ENCODE measurements around the gene RAD21L1. TPM values are rescaled to one million over a fixed set of nuclear protein-coding genes. Genes with fewer than 3 reads are reported as not detected.

Gene RAD21L1
- total RNA-seq, 5 donors from 2014 or later (not counting 1 experiment from before 2014, with no cell fraction given): 0.73 to 1.6 (median 0.88) TPM; not detected in 2

GRCh38 chr20:1183153-1183552, 42.7 kb upstream of the RAD21L1 start:
- H3K27me3 ChIP-seq (replicated peaks in 1 of 2; ENCODE audit: control insufficient read depth in 2 of 2, extremely low read depth in 1 of 2, insufficient read depth in 2 of 2, low read length in 1 of 2): peaks cover 9 to 32% of the 10 kb centered on the region in 2 experiments
- H3K27me3 Mint-ChIP-seq: peaks cover 23 to 25% of the 10 kb centered on the region in 2 donors
- H3K36me3 ChIP-seq (ENCODE audit: control insufficient read depth in 2 of 2, extremely low read depth in 1 of 2, insufficient read depth in 1 of 2, low read length in 1 of 2): peaks cover 0 to 5% of the 10 kb centered on the region in 2 donors
- no peaks in the 10 kb centered on the region for H3K9me3 ChIP-seq
- DNase-seq (no peak), ATAC-seq (replicated peaks in 1 of 4) (no peak)
- no peak overlapping the region for H3K4me3 ChIP-seq (ENCODE audit: control insufficient read depth in 1 of 2, extremely low read depth in 1 of 2, low read length in 1 of 2)
- H3K4me1 ChIP-seq (ENCODE audit: control insufficient read depth in 1 of 2, extremely low read depth in 1 of 2, insufficient read depth in 2 of 2, low read length in 2 of 2): peaks cover 0 to 12% of the 10 kb centered on the region in 2 experiments
- CTCF ChIA-PET: no interaction called here
- no peak overlapping the region for H3K27ac ChIP-seq (ENCODE audit: low read length)
- H3K4me1 Mint-ChIP-seq: peaks cover 11 to 14% (median 13%) of the 10 kb centered on the region in 3 donors
- H3K9me3 Mint-ChIP-seq: no peaks in the 10 kb centered on the region
- peak overlapping the region in 1 of 3 donors; percentile 22 for H3K4me3 Mint-ChIP-seq
- peaks cover 8% of the 10 kb centered on the region for H3K36me3 Mint-ChIP-seq
- POLR2A ChIA-PET: no interaction called here
- WGBS (ENCODE audit: insufficient coverage): 74% methylated on average over 3 of the region's 6 CpGs
- no peak overlapping the region for H3K27ac Mint-ChIP-seq

DNA sequence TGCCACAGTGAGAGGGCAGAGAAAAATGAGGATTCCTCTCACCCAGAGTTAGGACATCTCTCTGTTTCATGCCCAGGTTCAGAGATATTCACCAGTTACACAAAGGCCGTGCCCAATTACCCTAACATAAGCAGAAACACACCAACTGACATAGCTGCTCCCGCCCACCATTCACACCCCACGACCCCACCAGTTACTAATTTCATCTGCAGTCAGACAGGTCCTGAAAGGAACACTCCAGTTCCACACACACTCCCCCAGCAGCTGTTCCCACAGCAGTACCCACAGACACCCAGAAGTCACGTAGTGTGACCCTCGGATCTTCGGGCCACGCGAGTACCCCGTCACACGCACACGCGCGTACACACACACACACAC, 41.6 kb upstream of the RAD21L1 start:
- peaks cover 8% of the 10 kb centered on the region for H3K36me3 Mint-ChIP-seq
- WGBS (ENCODE audit: insufficient coverage): 64% methylated on average over 4 of the region's 13 CpGs
- H3K36me3 ChIP-seq (ENCODE audit: control insufficient read depth in 2 of 2, extremely low read depth in 1 of 2, insufficient read depth in 1 of 2, low read length in 1 of 2): peaks cover 0 to 5% of the 10 kb centered on the region in 2 donors
- peak overlapping the region in 1 of 2 donors; percentile 6 for H3K27ac Mint-ChIP-seq
- H3K9me3 Mint-ChIP-seq: no peaks in the 10 kb centered on the region
- ATAC-seq (replicated peaks in 1 of 4): no peak
- H3K27ac ChIP-seq (ENCODE audit: low read length): no peak overlapping the region
- H3K27me3 Mint-ChIP-seq: peaks cover 23 to 27% of the 10 kb centered on the region in 2 donors
- no peak overlapping the region for H3K4me3 ChIP-seq (ENCODE audit: control insufficient read depth in 1 of 2, extremely low read depth in 1 of 2, low read length in 1 of 2)
- peaks cover 9 to 32% of the 10 kb centered on the region in 2 experiments for H3K27me3 ChIP-seq (replicated peaks in 1 of 2; ENCODE audit: control insufficient read depth in 2 of 2, extremely low read depth in 1 of 2, insufficient read depth in 2 of 2, low read length in 1 of 2)
- H3K9me3 ChIP-seq: no peaks in the 10 kb centered on the region
- CTCF ChIA-PET: no interaction called here
- DNase-seq: no peak
- H3K4me1 Mint-ChIP-seq: peaks cover 11 to 14% (median 13%) of the 10 kb centered on the region in 3 donors
- H3K4me3 Mint-ChIP-seq: peak overlapping the region; percentile 61 to 73 (median 63)
- H3K4me1 ChIP-seq (ENCODE audit: control insufficient read depth in 1 of 2, extremely low read depth in 1 of 2, insufficient read depth in 2 of 2, low read length in 2 of 2): peaks cover 0 to 12% of the 10 kb centered on the region in 2 experiments
- POLR2A ChIA-PET: no interaction called here

GRCh38 chr20:1184638-1185315, 41.1 kb upstream of the RAD21L1 start, which contains the start of gene TMEM74B:
Gene TMEM74B (minus strand): TSS chr20:1184981. CDS start chr20:1183801, 1,180 bp downstream.
- H3K27me3 Mint-ChIP-seq: peaks cover 23 to 32% of the 10 kb centered on the region in 2 donors
- no peaks in the 10 kb centered on the region for H3K9me3 ChIP-seq
- H3K27ac ChIP-seq (ENCODE audit: low read length): no peak within 1 kb of the TSS
- H3K4me3 ChIP-seq (ENCODE audit: control insufficient read depth in 1 of 2, extremely low read depth in 1 of 2, low read length in 1 of 2): no peak within 1 kb of the TSS
- H3K9me3 Mint-ChIP-seq: no peaks in the 10 kb centered on the region
- ATAC-seq (replicated peaks in 1 of 4): peak; percentile 7 to 33 (median 24)
- DNase-seq: peak in 1 of 35 experiments; percentile 2
- H3K27me3 ChIP-seq (replicated peaks in 1 of 2; ENCODE audit: control insufficient read depth in 2 of 2, extremely low read depth in 1 of 2, insufficient read depth in 2 of 2, low read length in 1 of 2): peaks cover 9 to 32% of the 10 kb centered on the region in 2 experiments
- peak within 1 kb of the TSS; percentile 69 to 77 (median 70) for H3K4me3 Mint-ChIP-seq
- H3K36me3 Mint-ChIP-seq: peaks cover 5% of the 10 kb centered on the region
- peak within 1 kb of the TSS; percentile 6 to 44 for H3K27ac Mint-ChIP-seq
- 5% methylated on average over 75 of the region's 76 CpGs for WGBS (ENCODE audit: insufficient coverage)
- H3K4me1 ChIP-seq (ENCODE audit: control insufficient read depth in 1 of 2, extremely low read depth in 1 of 2, insufficient read depth in 2 of 2, low read length in 2 of 2): peaks cover 0 to 12% of the 10 kb centered on the region in 2 experiments
- ChIA-PET POLR2A (no interaction called here), CTCF (no interaction called here)
- H3K4me1 Mint-ChIP-seq: peaks cover 11 to 14% (median 13%) of the 10 kb centered on the region in 3 donors
- H3K36me3 ChIP-seq (ENCODE audit: control insufficient read depth in 2 of 2, extremely low read depth in 1 of 2, insufficient read depth in 1 of 2, low read length in 1 of 2): peaks cover 0 to 3% of the 10 kb centered on the region in 2 donors

- H3K4me1 Mint-ChIP-seq: peaks cover 11 to 14% (median 13%) of the 10 kb centered on the region in 3 donors
- H3K9me3 Mint-ChIP-seq: no peaks in the 10 kb centered on the region
- Histone ChIP-seq H3K27ac (ENCODE audit: low read length) (no peak overlapping the region), H3K9me3 (no peaks in the 10 kb centered on the region), H3K4me1 (ENCODE audit: control insufficient read depth in 1 of 2, extremely low read depth in 1 of 2, insufficient read depth in 2 of 2, low read length in 2 of 2) (peaks cover 0 to 12% of the 10 kb centered on the region in 2 experiments), H3K4me3 (ENCODE audit: control insufficient read depth in 1 of 2, extremely low read depth in 1 of 2, low read length in 1 of 2) (no peak overlapping the region), H3K27me3 (replicated peaks in 1 of 2; ENCODE audit: control insufficient read depth in 2 of 2, extremely low read depth in 1 of 2, insufficient read depth in 2 of 2, low read length in 1 of 2) (peaks cover 9 to 32% of the 10 kb centered on the region in 2 experiments), H3K36me3 (ENCODE audit: control insufficient read depth in 2 of 2, extremely low read depth in 1 of 2, insufficient read depth in 1 of 2, low read length in 1 of 2) (peaks cover 0 to 2% of the 10 kb centered on the region in 2 donors)
- H3K27me3 Mint-ChIP-seq: peaks cover 23 to 32% of the 10 kb centered on the region in 2 donors
- ChIA-PET CTCF (no interaction called here), POLR2A (no interaction called here)
- ATAC-seq (replicated peaks in 1 of 4): peak; percentile 29 to 49 (median 47)
- peaks cover 3% of the 10 kb centered on the region for H3K36me3 Mint-ChIP-seq
- H3K4me3 Mint-ChIP-seq: peak overlapping the region in 1 of 3 donors; percentile 77
- H3K27ac Mint-ChIP-seq: no peak overlapping the region
- DNase-seq: peak in 2 of 35 experiments; percentile 1 to 5
- WGBS (ENCODE audit: insufficient coverage): 2% methylated on average over 25 of the region's 54 CpGs
Observed at GRCh38 chr20:1185316-1185741, 40.5 kb upstream of the RAD21L1 start.

DNA sequence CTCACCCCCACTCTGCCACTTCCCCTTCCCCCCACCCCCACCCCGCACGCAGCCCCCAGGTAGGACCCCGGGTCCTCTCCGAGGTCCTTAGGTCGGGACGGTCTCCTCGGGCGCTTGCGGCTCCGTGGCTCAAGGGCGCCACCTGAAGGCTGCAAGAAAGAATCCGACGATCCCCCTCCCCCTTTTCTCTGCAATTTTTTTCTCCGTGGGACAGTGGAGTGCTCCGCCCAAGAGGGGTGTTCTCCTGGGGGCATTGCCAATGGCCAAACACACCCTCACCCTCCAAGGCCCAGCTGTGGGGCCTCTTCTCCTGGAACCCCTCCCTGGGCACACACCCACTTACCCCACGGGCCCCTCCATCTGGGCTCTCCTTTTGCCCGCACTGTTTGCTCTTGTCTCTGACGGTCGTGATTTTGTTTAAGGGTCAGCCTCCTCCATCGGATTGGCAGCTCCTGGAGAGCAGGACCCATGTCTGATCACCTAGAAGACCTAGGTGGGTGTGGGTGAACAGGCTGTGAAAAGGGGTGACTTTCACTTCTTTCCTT, 40.0 kb upstream of the RAD21L1 start:
- Histone ChIP-seq H3K36me3 (ENCODE audit: control insufficient read depth in 2 of 2, extremely low read depth in 1 of 2, insufficient read depth in 1 of 2, low read length in 1 of 2) (no peaks in the 10 kb centered on the region), H3K27me3 (replicated peaks in 1 of 2; ENCODE audit: control insufficient read depth in 2 of 2, extremely low read depth in 1 of 2, insufficient read depth in 2 of 2, low read length in 1 of 2) (peaks cover 9 to 32% of the 10 kb centered on the region in 2 experiments), H3K9me3 (no peaks in the 10 kb centered on the region), H3K4me1 (ENCODE audit: control insufficient read depth in 1 of 2, extremely low read depth in 1 of 2, insufficient read depth in 2 of 2, low read length in 2 of 2) (peaks cover 0 to 12% of the 10 kb centered on the region in 2 experiments), H3K4me3 (ENCODE audit: control insufficient read depth in 1 of 2, extremely low read depth in 1 of 2, low read length in 1 of 2) (no peak overlapping the region), H3K27ac (ENCODE audit: low read length) (no peak overlapping the region)
- Mint-ChIP-seq H3K36me3 (peaks cover 3% of the 10 kb centered on the region), H3K4me1 (peaks cover 11 to 14% (median 13%) of the 10 kb centered on the region in 3 donors), H3K27me3 (peaks cover 23 to 32% of the 10 kb centered on the region in 2 donors), H3K9me3 (no peaks in the 10 kb centered on the region), H3K4me3 (peak overlapping the region; percentile 69 to 77 (median 70)), H3K27ac (peak overlapping the region in 1 of 2 donors; percentile 60)
- DNase-seq: peak in 28 of 35 experiments; percentile 7 to 62 (median 23)
- ChIA-PET CTCF (no interaction called here), POLR2A (no interaction called here)
- WGBS (ENCODE audit: insufficient coverage): 19% methylated on average over 11 of the region's 20 CpGs
- ATAC-seq (replicated peaks in 1 of 4): peak; percentile 32 to 74 (median 58)

- Mint-ChIP-seq H3K9me3 (no peaks in the 10 kb centered on the region), H3K27me3 (peaks cover 23 to 32% of the 10 kb centered on the region in 2 donors), H3K4me3 (peak overlapping the region in 2 of 3 donors; percentile 69 to 77), H3K4me1 (peaks cover 11 to 14% (median 13%) of the 10 kb centered on the region in 3 donors), H3K27ac (no peak overlapping the region), H3K36me3 (peaks cover 1% of the 10 kb centered on the region)
- no peaks in the 10 kb centered on the region for H3K9me3 ChIP-seq
- no peak overlapping the region for H3K27ac ChIP-seq (ENCODE audit: low read length)
- WGBS (ENCODE audit: insufficient coverage): 98% methylated on average over 9 of the region's 13 CpGs
- peaks cover 0 to 12% of the 10 kb centered on the region in 2 experiments for H3K4me1 ChIP-seq (ENCODE audit: control insufficient read depth in 1 of 2, extremely low read depth in 1 of 2, insufficient read depth in 2 of 2, low read length in 2 of 2)
- DNase-seq (no peak), ATAC-seq (replicated peaks in 1 of 4) (no peak)
- ChIA-PET POLR2A (no interaction called here), CTCF (no interaction called here)
- H3K36me3 ChIP-seq (ENCODE audit: control insufficient read depth in 2 of 2, extremely low read depth in 1 of 2, insufficient read depth in 1 of 2, low read length in 1 of 2): no peaks in the 10 kb centered on the region
- H3K4me3 ChIP-seq (ENCODE audit: control insufficient read depth in 1 of 2, extremely low read depth in 1 of 2, low read length in 1 of 2): no peak overlapping the region
- H3K27me3 ChIP-seq (replicated peaks in 1 of 2; ENCODE audit: control insufficient read depth in 2 of 2, extremely low read depth in 1 of 2, insufficient read depth in 2 of 2, low read length in 1 of 2): peaks cover 9 to 29% of the 10 kb centered on the region in 2 experiments
Observed at GRCh38 chr20:1186367-1186991, 39.4 kb upstream of the RAD21L1 start.
